ENCODE results near the gene EYA2.

The EYA2 gene

DNA sequence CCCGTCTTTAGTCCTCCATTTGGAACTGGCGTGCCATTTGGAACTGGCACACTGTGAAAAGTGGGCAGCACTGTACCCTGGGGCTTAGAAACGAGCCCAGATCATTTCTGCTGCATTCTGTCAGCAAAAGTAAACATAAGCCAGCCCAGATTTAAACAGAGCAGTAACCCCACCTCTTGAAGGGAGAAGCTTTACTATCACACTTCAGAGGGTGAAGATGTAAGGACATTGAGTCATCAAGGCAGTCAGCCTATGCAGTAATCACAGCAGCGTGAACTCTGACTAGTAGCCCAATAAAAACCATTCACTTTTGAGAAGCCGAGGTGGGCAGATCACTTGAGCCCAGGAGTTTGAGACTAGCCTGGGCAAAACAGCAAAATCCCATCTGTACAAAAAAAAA lies 216.9 kb downstream of the EYA2 start:
- DNase-seq (ENCODE audit: low read depth in 2 of 2), result no peak

DNA sequence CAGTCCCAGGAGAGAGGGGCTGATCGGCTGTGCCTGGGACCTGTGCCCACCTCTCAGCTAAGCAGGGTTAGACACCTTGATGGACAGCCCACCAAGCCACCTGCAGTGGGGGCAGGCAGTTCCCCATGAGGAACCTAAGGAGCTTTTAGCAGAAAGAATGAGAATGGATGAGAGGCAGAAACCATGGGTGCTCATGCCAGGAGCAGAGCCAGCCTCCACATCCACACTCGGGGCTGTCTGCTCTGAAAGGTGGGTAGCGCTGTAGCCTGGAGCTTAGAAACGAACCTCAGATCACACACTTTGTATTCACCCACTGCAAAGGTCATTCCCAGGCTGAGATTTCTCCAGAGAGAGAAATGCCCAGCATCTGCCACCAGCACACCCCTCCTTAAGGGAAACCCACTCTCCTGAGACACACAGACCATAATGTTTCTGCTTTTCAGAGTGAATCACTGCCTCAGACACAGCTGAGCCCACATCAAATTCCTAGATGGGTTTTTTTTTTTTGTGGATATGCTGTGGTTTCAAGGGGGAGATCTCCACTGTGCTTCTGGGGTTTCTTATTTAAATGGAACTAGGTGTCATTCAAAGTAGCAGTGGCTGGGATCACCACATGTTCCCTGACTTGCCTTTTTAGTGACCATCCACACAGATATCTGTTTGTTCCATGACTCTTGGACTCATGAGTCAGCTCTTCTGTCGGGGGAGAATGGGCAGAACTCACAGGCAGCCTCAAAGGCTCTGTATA lies 218.9 kb downstream of the EYA2 start:
- DNase-seq (ENCODE audit: low read depth in 2 of 2), result no peak

DNA sequence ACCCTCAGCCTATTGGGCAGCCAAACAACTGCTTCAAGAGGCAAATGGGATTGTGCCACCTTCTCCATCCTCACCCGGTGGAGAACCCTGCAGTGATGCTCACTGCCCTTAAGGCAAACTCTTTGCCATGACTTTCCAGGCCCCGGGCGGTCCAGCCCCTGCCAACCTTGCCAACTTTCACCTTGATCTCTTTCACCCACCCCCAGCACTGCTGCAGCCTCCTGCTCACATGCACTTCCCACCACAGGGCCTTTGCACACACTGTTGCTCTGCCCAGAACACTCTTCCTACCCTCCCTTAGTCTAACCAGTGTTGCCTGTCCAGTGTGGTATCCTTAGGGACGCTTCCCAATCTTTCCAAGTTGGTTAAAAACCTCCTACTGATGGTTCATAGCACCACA lies 221.1 kb downstream of the EYA2 start:
- no peak for DNase-seq (ENCODE audit: low read depth in 2 of 2)

DNA sequence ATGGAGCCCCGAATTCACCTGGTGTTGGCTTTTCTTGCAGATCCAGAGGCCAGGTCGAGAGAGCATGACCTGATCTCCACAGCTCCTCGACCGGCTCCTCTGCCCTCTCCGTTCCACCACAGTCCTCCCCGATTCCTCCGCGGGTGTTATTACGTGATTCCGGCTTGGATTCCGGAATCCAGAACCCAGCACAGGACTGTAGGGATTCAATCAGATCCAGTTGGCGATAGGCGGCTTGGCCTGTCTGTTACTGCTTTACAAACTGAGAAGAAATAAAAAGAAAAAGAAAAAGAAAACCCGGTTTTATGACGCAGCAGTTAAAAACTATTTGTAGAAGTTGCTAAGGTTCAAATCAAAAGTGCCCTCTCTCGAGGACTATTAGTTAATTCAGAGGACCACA lies 222.7 kb downstream of the EYA2 start:
- DNase-seq (ENCODE audit: low read depth in 2 of 2), result no peak

DNA sequence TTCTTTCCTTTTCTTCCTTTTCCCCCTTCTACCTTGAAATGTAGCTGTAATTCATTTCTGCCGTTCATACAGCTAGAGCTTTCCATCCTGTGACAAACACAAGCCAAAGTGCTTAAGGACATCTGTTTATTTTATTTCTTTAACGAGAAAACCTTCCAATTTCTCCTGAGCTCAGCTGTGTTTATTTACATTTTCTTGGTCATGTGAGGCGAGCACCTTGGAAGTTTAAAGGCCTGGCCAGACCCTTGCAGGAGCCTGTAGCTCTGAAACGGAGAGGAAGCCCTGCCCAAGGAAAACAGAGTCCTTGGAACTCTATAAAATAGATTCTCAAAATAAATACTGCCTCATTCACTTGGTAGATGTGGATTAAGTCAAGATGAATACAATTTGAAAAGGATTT lies 223.1 kb downstream of the EYA2 start:
- DNase-seq (ENCODE audit: low read depth in 2 of 2), result no peak

DNA sequence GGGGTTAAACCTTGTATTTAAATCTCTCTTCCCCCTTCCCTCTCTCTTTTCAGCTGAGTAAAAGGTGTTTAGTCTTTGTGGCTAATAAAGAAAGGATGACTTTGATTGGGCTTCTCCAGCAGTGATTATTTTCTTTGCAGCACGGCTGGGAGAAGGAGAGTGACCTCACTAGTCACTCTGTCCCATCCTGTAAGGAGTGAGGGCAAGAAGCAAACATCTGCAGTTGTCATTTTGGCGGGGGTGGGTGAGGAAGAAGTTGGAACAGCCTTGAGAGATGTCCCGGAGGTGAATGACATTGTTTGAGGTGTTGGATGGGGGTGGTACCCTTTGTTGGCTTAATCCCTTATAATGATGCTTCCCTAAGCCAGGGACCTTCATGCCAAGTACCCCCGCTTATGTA lies 223.6 kb downstream of the EYA2 start:
- DNase-seq (ENCODE audit: low read depth in 2 of 2), result no peak

DNA sequence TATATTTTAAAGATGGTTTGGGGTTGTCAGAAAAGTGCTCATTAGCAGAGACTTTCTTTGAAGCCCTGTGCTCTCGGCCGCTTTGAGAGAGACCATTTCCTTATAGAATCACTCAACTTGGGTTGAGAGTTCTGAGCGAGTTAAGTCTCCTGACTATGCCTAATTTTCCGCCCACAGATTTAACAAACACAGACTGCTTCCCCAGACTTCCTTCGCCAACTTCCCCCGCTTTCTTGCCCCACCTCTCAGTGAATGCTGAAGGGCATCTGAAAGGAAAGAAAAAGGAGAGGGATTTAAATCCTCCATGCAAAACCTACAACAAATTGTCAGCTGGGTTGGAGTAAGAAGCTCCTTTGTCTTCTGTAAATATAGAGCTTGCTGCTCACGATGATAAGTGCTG lies 224.0 kb downstream of the EYA2 start:
- no peak for DNase-seq (ENCODE audit: low read depth in 2 of 2)

DNA sequence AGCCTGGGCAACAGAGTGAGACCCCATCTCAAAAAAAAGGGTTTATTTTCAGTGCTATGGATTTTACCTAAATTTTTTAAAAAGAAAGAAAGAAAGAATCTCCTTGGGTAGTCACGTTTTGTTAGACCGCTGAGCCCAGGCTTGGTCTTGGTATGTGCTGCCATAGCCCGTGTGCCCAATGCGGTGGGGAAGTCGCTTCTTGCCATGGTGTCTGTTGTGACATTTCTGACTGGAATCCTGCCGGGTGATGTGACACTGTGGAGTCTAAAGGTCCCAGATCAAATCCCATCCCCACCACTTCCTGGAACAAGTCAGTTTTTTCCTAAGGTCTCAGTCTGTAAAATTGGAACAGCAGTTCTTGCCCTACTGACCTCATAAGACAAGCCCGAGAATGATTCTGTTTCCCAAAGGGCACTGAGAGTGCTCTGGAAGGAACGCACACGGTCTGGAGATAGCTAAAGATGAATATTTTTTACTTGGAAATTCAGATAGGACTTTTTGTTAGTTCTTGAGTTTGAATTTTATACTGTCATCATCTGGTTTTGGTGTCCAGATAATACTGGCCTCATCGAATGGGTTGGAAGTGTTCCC lies 225.8 kb downstream of the EYA2 start:
- DNase-seq (ENCODE audit: low read depth in 2 of 2), result no peak

DNA sequence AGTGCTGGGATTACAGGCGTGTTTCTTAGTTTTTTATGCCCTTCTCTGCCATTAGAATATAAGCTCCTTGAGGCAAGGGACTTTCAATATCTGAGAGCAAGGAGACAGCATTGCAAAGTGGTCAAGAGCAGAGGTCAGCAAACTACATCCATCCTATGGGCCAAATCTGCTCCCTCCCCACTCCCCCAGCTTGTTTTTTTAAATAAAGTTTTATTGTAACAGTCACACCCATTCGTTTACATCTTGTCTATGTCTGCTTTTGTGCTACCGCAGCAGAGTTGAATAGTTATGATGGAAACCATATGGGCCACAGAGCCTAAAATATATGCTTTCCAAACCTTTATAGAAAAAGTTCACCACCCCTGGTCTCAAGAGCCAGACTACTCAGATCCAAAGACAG lies 227.9 kb downstream of the EYA2 start:
- no peak for DNase-seq (ENCODE audit: low read depth in 2 of 2)

DNA sequence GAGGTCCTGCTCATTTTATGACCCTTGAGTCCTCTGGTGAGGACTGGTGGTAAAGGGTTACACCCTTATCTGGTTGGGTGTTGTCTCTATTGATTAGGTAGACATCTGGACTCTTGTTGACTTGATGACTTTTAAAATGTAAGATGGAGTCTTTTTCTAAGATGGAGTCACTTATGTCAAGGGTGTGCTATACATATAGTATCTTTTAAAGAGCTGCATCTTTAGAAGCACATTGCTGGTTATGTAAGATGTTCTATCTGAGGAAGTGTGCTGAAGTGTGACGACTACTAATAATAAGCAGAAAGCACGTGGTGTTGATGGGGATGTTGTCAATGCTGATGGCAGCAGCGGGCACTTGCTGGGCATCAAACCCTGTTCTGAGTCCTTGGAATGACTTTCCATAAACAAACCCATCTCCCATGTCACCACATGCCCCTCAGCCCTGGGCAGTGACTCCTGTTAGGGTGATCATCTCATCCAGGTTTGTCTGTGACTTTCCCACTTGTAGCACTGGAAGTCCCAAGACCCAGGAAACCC lies 229.6 kb downstream of the EYA2 start:
- no peak for DNase-seq (ENCODE audit: low read depth in 2 of 2)

DNA sequence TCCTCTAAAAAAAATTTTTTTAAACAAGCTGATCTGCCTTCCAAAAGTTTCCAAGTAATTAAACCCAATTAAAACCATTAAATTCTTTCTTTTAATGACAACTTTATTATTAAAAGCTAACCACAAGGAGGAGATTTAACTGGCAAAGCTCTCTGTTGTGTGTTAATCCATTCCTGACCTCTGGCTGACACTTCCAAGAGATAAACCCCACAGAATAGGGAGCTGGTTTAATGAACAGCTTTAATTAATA lies 230.8 kb downstream of the EYA2 start:
- no peak for DNase-seq (ENCODE audit: low read depth in 2 of 2)

DNA sequence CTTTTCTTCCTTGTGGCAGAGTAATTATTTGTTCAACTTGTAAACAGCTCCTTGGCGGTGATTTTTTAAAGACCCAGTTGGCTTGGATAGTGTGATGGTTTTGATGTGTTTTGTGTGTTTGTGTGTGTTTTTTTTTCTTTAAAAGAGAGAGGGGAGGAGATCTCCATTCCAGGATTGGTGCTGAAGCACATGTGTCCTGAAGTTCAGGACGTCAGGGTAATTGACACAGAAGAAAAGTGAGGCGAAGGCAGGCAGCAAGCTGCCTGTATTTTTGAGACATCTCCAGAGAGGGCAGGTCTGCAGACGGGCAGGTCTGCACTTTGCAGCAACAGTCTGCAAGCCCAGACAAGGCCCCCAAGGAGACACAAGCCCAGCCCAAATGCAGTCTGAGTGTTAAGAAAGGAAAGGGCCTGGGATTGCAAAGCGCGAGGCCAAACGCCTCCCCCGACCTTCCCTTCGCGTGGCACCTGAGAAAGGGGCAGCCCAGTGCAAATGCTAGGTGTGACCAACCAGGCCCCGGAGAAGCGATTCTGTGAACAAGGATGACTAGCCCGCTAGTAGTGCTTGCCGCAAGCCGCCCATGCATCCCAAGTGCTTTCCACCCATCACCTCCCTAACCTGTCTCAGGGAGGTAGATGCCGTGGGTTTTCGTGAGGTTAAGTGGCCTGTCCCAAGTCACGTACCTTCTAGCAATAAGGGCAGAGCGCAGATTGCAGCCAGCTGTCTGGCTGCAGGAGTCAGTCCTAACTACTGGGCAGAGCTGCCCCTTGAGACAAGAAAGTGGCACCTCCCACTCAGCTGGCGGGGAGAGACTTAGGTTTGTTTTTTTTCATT lies 231.3 kb downstream of the EYA2 start:
- DNase-seq (ENCODE audit: low read depth in 2 of 2), result no peak

DNA sequence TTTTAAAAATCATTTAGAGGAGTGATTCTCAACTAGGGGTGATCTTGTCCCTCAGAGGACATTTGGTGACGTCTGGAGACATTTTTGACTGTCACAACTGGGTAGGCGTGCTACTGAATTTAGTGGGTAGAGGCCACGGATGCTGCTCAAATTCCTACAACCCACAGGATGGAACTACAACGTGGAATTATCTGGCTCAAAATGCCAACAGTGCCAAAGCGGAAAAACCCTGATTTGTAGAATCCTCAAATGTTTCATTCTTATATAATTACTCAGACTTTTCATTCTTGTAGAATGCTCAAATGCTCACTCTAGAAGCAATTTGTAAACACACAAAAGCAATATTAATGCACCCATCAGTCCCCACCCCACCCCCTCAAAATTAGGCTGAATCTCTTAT lies 232.1 kb downstream of the EYA2 start:
- no peak for DNase-seq (ENCODE audit: low read depth in 2 of 2)

DNA sequence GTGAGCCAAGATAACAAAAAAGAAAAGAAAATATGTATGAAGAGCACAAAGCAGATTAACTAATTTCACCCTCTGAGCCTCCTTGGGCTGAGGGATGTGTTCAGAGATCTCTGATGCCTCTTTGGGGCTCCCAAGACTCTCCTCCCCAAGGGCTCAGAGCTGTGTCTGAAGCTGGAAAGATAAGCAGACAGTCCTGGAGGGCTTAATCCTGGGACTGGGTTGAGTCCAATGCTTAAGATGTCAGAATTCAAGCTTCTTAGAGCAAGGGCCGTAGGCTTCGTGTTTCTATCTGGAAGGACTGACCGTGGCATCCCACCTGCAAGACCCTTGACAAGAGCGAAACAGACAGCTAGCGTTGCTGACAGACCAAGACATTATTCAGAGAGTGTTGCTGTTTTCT lies 232.9 kb downstream of the EYA2 start:
- no peak for DNase-seq (ENCODE audit: low read depth in 2 of 2)

DNA sequence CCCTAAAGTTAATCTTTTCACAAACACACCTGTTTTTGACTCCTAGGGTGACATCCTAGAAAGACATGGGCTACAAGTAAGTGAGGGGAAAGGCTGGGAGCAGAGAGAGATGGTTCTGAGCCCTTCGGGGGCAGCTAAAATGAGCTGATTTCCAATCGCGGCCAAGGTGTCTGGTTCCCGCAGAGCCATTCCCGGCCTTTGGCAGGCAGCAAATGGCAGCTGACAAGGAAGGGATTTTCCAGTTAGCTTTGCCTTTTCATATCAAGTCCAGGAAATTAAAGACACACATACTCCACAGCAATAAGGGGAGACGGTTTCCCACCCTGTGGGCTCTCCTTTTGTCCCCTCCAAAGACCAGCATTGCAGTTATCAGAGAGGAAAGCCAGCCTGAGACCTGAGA lies 233.4 kb downstream of the EYA2 start:
- DNase-seq (ENCODE audit: low read depth in 2 of 2), result no peak

DNA sequence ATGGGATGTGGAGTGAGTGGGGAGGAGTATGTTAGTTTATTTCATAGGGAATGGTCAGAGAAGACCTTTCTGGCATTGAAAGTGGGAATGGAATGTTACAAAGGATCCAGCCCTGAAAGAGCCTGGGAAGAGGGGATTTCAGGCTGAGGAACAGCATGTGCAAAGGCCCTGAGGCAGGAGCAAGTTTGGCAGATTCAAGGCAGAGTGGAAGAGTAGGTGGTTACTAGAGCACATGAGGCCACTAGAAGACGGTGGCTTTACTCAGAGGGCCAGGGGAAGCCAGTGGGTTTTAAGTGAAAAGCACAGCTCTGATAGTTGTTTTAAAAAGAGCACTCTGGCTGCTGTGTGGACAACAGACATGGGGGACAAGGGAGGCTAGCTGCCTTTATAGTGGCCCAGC lies 234.7 kb downstream of the EYA2 start:
- no peak for DNase-seq (ENCODE audit: low read depth in 2 of 2)

DNA sequence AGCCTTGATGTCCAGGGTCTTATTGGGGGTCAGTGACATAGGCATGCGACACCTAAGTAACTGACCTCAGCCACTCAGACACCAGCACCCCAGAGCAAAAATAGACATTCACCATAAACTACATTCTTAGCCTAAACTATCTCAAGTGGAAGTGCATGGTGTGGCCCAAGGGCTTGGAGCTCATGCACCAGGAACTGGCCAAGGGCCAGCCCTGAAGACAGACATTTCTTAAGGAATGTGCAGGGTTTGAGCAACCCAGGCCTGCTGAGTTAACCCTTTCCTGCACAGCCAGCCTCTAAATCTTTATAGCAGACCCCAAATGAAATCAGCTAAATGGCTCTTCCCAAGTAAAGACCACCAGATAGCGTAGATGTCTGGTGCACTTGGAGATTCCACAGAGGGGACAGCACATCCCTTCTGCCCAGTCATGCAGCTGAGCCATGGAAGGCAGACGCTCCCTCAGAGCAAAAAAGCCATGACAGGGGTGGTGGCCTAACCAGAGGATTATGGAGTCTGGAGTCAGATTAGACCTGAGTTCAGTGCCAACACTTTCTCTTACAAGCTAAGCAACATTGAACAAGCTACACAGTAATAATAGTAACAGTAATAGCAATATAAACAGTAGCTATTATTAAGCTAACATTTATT lies 239.3 kb downstream of the EYA2 start:
- no peak for DNase-seq (ENCODE audit: low read depth in 2 of 2)

DNA sequence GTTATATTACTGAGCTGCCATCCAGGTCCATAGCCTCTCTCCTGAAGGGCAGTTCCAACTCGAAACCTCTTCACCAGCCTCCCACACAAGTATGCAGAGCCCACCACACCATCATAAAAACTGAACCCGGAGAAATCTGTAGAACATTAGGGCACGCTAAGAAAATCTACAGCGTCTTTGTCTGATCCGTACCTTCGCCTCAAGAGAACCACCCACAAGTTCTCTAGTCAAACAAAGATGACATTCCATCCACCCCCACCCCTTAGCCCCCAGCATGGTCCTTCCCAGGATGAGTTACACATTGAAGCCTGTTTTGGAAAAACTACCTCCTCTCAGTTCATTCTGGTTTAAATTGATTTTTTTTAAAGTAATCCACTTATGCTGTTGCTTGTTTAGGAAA lies 242.1 kb downstream of the EYA2 start:
- no peak for DNase-seq (ENCODE audit: low read depth in 2 of 2)

DNA sequence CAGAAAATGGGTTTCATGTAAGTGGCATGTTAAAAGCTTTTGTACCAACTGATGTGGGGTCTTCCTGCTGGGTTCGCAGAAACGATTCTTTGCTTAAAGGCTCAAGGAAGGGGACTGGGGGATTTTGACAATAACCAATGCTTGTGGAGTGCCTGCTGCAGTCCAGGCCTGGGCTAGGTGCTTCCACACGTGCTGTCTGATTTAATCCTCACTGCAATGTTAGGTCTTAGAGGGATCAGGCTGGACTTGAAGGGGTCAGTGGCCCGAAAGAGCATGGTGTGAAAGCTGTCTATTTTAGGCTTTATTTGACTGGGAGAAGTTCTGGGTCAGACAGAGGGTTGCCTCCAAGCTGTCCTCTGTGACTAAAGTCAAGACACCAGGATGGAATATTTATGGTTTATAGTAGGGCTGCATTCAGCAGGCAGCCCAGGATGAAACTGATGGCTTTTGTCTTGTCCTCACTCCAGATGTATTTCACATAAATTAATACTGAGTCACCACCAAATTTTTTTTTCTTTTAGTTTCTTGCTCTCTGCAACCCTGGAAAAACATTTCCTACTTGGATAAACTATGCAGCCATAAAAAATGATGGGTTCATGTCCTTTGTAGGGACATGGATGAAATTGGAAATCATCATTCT lies 242.7 kb downstream of the EYA2 start:
- no peak for DNase-seq (ENCODE audit: low read depth in 2 of 2)

DNA sequence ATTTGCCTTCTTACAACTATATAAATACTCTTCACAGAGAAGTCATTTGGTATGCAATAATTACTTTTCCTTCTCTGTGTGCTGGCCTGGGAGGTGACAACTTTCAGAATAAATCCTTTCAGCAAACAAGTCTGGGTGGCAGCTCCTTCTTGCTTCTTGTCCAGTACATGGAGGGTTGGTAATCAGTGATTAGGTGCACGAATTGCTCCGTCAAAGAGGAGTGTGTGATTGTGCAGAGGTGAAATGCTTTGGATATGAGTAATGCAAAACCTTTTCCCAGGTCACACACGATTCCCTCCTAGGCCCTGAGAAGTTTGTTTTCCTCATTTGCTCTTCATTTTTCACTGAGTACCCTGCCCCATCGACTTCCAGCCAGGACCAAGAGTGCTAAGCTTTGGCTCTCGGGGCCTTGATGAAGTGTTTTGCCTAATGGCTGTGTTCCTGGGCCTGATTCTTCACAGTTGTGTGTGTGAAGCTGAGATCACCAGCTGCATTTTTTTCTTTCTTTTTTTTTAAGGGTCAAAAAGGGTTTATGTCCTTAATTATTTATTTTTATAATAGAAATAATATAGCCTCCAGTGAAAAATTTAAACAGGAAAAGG lies 245.4 kb downstream of the EYA2 start:
- DNase-seq (ENCODE audit: low read depth in 2 of 2), result no peak

DNA sequence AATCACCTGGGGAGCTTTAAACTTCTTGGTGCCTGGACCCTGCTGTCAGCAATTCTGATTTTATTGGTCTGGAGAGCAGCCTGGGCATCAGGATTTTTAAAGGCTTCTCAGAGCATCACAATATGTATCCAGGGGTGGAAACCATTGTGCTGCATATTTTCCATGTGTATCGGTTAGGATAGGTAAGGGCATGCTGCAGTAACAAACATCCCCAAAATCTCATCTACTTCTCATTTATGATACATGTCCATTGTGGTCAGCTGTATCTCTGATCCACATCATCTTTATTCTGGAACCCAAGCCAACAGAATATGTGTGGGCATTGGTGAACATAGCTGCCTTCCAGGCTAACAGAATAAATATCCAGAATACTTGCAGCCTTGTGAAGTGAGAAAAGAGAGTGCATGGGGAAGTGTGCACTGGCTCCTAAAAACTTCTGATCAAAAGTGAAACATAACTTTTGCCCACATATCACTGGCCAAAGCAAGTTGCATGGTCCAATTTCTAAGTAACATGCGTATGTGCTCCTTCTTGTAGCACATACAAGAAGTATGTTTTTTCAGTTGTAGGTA lies 246.8 kb downstream of the EYA2 start:
- DNase-seq (ENCODE audit: low read depth in 2 of 2), result no peak

Data from stimulated activated CD4-positive, alpha-beta T cell treated with anti-CD3 and anti-CD28 coated beads, Interleukin-1b, Interleukin-23, amount 100 ng/mL, for 4 hours (primary cell).